22Rv1 (cell line): ENCODE measurements around the gene EXOC3L1.

Experiments
- H3K27ac ChIP-seq: fragments of 450-650 bp; 2 replicates; pipeline ENCODE4 v1.5.1; 2017
- CTCF ChIP-seq: fragments of 450-650 bp; IDR thresholded peaks from 2 replicates; pipeline ENCODE4 v1.5.1; 2017; ENCODE audit warnings: mild to moderate bottlenecking
- ZFX ChIP-seq: fragments of 450-650 bp; IDR thresholded peaks from 2 replicates; pipeline ENCODE4 v1.6.1; 2017; ENCODE audit warnings: antibody characterized with exemption, borderline replicate concordance

EXOC3L1 gene

GRCh38 chr16:67173323-67173722, 16.6 kb downstream of the EXOC3L1 start:
- TF ChIP-seq ZFX (no peak), CTCF (no peak)
- H3K27ac ChIP-seq: peak overlapping the region; percentile 95

GRCh38 chr16:67170949-67171649, 18.8 kb downstream of the EXOC3L1 start:
- TF ChIP-seq ZFX (no peak), CTCF (no peak)
- H3K27ac ChIP-seq: peak overlapping the region; percentile 22; the same call in 1 of the 2 replicates

GRCh38 chr16:67170168-67170948, 19.6 kb downstream of the EXOC3L1 start, which contains the start of gene NOL3:
NOL3 (plus strand) TSS chr16:67170538.
- TF ChIP-seq ZFX (no peak), CTCF (no peak)
- H3K27ac ChIP-seq: peak within 1 kb of the TSS; percentile 22; the same call in 1 of the 2 replicates

GRCh38 chr16:67169642-67170167, 20.2 kb downstream of the EXOC3L1 start:
- TF ChIP-seq CTCF: peak; percentile 75
- no peak for TF ChIP-seq ZFX

GRCh38 chr16:67169011-67169451, 20.9 kb downstream of the EXOC3L1 start:
- no peak overlapping the region for H3K27ac ChIP-seq
- TF ChIP-seq ZFX (no peak), CTCF (no peak)

More at GRCh38 chr16:67169642-67170167, 20.2 kb downstream of the EXOC3L1 start:
- H3K27ac ChIP-seq: no peak overlapping the region

GRCh38 chr16:67167588-67167987, 22.3 kb downstream of the EXOC3L1 start:
- H3K27ac ChIP-seq: no peak overlapping the region

More at GRCh38 chr16:67167588-67167987, 22.3 kb downstream of the EXOC3L1 start:
- TF ChIP-seq ZFX: no peak
- no peak for TF ChIP-seq CTCF
